22Rv1 (cell line): ENCODE data around the gene CCND2.

ENCODE experiments used
- H3K27ac ChIP-seq: fragments of 450-650 bp; 2 replicates; pipeline ENCODE4 v1.5.1; 2017
- ZFX ChIP-seq: fragments of 450-650 bp; IDR thresholded peaks from 2 replicates; pipeline ENCODE4 v1.6.1; 2017; ENCODE audit warnings: antibody characterized with exemption, borderline replicate concordance
- TF ChIP-seq, protein P1 (sequence below): fragments of 450-650 bp; IDR thresholded peaks from 2 replicates; pipeline ENCODE4 v1.5.1; 2017; ENCODE audit warnings: mild to moderate bottlenecking

CCND2 gene

DNA sequence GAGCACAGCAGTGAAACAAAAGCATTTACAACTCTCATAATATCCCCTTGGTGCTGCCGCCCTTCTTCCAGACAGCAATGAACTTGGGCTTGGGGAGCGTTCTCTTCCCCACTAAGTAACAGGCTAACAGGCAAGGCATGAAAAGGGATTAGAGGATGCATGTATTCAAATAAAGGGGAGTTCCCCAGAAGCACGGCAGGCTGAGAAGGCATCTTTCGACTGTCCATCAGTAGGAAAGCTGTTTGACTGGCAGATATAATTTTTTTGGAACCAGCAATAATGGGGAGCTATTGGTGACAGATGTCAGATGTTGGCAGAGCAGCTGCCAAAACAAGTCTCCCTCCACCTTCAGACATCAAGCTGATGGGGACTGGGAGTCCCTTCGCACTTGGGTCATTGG lies 38.2 kb downstream of the CCND2 start:
- TF ChIP-seq ZFX, result no peak
- TF ChIP-seq, protein P1, sequence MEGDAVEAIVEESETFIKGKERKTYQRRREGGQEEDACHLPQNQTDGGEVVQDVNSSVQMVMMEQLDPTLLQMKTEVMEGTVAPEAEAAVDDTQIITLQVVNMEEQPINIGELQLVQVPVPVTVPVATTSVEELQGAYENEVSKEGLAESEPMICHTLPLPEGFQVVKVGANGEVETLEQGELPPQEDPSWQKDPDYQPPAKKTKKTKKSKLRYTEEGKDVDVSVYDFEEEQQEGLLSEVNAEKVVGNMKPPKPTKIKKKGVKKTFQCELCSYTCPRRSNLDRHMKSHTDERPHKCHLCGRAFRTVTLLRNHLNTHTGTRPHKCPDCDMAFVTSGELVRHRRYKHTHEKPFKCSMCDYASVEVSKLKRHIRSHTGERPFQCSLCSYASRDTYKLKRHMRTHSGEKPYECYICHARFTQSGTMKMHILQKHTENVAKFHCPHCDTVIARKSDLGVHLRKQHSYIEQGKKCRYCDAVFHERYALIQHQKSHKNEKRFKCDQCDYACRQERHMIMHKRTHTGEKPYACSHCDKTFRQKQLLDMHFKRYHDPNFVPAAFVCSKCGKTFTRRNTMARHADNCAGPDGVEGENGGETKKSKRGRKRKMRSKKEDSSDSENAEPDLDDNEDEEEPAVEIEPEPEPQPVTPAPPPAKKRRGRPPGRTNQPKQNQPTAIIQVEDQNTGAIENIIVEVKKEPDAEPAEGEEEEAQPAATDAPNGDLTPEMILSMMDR, result no peak
- H3K27ac ChIP-seq, result no peak overlapping the region

DNA sequence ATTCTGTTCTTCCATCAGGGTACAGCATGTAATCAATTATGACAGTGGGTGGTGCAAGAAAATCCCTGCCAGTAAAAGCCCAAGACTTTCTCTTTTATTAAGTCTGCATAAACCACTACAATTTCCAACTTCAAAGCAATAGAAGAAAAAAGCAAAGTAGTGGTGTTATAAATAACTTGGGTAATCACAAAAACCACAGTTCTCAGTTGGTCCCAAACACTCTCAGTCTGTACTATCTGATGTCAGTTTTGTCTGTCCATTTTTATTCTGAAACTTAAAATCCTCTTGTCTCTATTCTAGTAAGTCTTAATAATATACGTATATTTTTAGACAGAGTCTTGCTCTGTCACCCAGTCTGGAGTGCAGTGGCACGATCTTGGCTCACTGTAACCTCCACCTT lies 38.7 kb downstream of the CCND2 start:
- TF ChIP-seq ZFX, result no peak
- TF ChIP-seq, protein P1, result no peak

DNA sequence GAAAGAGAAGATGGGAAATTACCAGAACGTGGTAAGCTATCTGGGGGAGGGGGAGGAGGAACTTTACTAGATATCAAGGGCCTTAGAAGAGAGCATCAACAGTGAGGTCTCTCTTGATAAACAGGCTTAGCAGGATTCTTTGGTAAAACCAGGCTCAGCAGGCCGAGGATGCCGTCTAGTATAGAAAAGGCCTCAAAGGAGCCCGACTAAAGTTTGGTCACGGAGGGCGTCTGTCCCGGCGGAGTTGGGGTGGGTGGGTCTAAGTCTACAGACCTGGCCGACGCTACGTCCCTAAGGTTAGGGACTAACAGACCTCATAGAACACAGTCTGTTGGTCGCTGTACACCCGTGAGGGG lies 46.9 kb downstream of the CCND2 start:
- no peak for TF ChIP-seq ZFX
- TF ChIP-seq, protein P1, result no peak
- 0 out of 2 replicates have a peak overlapping the region, but pooled peaks have one; percentile 25 for H3K27ac ChIP-seq

More for the DNA sequence above, 38.7 kb downstream of the CCND2 start:
- H3K27ac ChIP-seq, result no peak overlapping the region

DNA sequence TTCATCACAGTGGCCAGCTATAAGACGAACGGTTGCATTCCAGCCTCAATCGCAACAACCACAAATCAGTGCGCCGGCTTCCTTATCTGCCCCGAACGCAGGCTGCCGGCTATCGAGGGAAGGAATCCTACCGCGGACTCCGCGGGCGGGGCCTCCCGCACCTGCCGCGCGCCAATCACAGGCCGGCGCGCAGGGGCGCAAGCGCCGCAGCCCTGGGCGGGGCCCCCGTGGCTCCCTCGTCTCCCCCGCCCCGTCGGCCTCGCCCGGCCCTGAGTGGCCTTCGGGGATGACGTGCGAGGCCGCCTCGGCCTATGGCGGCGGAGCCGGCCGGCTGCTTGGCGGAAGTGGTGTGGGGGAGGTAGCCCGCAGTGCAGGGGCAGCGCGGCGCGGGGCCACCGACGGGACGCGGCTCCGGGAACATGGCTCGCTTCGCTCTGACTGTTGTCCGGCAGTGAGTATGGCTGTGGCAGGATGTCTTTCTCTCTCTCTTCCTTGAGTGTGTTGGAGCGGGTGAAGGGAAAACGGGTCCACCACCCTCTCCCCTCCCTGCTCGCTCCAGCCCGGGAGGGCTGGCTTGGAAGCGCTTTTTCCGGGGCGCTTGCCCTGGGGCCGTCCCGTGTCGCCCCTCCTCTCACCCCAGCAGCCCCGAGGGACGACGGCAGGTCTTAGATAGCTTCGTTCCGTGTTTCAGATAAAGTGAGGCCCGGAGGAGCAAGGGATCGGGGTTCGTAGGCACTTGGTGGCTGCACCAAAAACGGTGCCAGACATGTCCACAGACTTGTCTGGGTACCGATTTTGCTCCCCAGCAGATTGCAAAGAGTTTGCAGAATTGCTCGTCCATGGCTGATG lies 47.5 kb downstream of the CCND2 start, which contains the start of gene TIGAR:
TIGAR (plus strand) TSS at position 361 of the 849 bp plus-strand sequence; CDS start at position 420, 59 bp downstream.
- H3K27ac ChIP-seq, result 0 out of 2 replicates have a peak within 1 kb of the TSS, but pooled peaks have one; percentile 25
- TF ChIP-seq, protein P1, result no peak
- no peak for TF ChIP-seq ZFX

DNA sequence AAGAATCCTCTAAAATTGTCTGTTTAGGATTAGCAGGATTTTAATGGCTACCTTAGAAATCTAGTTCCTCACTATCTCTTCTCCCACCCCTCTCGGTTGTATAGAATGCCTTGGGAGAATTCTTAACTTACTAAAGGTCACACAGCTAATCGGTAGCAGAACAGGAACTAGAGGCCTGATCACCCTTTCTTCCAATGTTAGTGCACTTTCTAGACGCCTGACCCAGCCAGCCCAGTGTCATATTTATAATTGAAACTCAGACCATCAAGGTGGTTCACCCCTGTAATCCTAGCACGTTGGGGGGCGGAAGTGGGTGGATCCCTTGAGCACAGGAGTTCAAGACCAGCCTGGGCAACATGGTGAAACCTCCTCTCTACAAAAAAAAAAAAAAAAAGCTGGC lies 49.2 kb downstream of the CCND2 start:
- H3K27ac ChIP-seq, result no peak overlapping the region
- TF ChIP-seq ZFX, result no peak
- TF ChIP-seq, protein P1, result no peak
